Neural progenitor cell (in vitro differentiated cells): ENCODE measurements around the gene PAIP2. TPM values are rescaled to one million over a fixed set of nuclear protein-coding genes. Genes with fewer than 3 reads are reported as not detected.

Experiments used
- DNase-seq: peaks from one replicate; pipeline ENCODE4 v3.0.0-alpha.2; 2016; ENCODE audit warnings: low spot score
- H2AFZ ChIP-seq: fragments of 200-600 bp; sonication (generic); replicated peaks from 2 replicates; pipeline ENCODE4 v1.6.1; 2016; ENCODE audit warnings: antibody characterized with exemption
- H3F3A ChIP-seq: fragments of 200-600 bp; sonication (generic); 2 replicates; pipeline ENCODE4 v1.6.1; 2016; ENCODE audit warnings: antibody characterized with exemption, low read depth
- H3K27ac ChIP-seq: fragments of 200-600 bp; sonication (generic); 2 replicates; pipeline ENCODE4 v1.5.1; 2016; ENCODE audit warnings: mild to moderate bottlenecking
- H3K27me3 ChIP-seq: fragments of 200-600 bp; sonication (generic); 2 replicates; pipeline ENCODE4 v1.6.1; 2016; ENCODE audit warnings: mild to moderate bottlenecking, moderate library complexity
- H3K36me3 ChIP-seq: fragments of 200-600 bp; sonication (generic); 2 replicates; pipeline ENCODE4 v1.5.1; 2016
- H3K4me1 ChIP-seq: fragments of 200-600 bp; sonication (generic); 2 replicates; pipeline ENCODE4 v1.6.1; 2016; ENCODE audit warnings: mixed run types
- H3K4me2 ChIP-seq: fragments of 200-600 bp; sonication (generic); 2 replicates; pipeline ENCODE4 v1.6.1; 2016
- H3K4me3 ChIP-seq: fragments of 200-600 bp; sonication (generic); 2 replicates; pipeline ENCODE4 v1.5.1; 2016
- H3K79me2 ChIP-seq: fragments of 200-600 bp; sonication (generic); 2 replicates; pipeline ENCODE4 v1.6.1; 2016; ENCODE audit warnings: low read depth
- H3K9ac ChIP-seq: fragments of 200-600 bp; sonication (generic); 2 replicates; pipeline ENCODE4 v1.6.1; 2016
- H3K9me3 ChIP-seq: fragments of 200-600 bp; sonication (generic); 2 replicates; pipeline ENCODE4 v1.5.1; 2016; ENCODE audit warnings: low read depth
- H4K20me1 ChIP-seq: fragments of 200-600 bp; sonication (generic); 2 replicates; pipeline ENCODE4 v1.6.1; 2016; ENCODE audit warnings: low read depth
- H3K27ac Mint-ChIP-seq: 3 replicates; pipeline ENCODE4 v1.8.0; 2021; ENCODE audit warnings: mixed read lengths
- H3K27me3 Mint-ChIP-seq: 2 replicates; pipeline ENCODE4 v1.8.0; 2022; ENCODE audit warnings: low read depth, mild to moderate bottlenecking, inconsistent platforms, moderate library complexity, mixed read lengths; ENCODE audit not compliant: insufficient read depth
- H3K36me3 Mint-ChIP-seq: 3 replicates; pipeline ENCODE4 v1.8.0; 2021; ENCODE audit warnings: mixed read lengths
- H3K4me1 Mint-ChIP-seq: 3 replicates; pipeline ENCODE4 v1.8.0; 2021; ENCODE audit warnings: mixed read lengths
- H3K4me3 Mint-ChIP-seq: 3 replicates; pipeline ENCODE4 v1.8.0; 2021; ENCODE audit warnings: mild to moderate bottlenecking, moderate library complexity, mixed read lengths
- H3K9me3 Mint-ChIP-seq: 3 replicates; pipeline ENCODE4 v1.8.0; 2020; ENCODE audit warnings: mixed read lengths
- CTCF ChIP-seq: fragments of 200-600 bp; sonication (generic); IDR thresholded peaks from 2 replicates; pipeline ENCODE4 v1.5.1; 2017; ENCODE audit warnings: antibody characterized with exemption, mild to moderate bottlenecking
- EZH2 ChIP-seq: fragments of 200-600 bp; sonication (generic); IDR thresholded peaks from 2 replicates; pipeline ENCODE4 v1.6.1; 2017; ENCODE audit warnings: antibody characterized with exemption, mild to moderate bottlenecking, moderate library complexity
- EZH2phosphoT487 ChIP-seq: fragments of 200-600 bp; sonication (generic); IDR thresholded peaks from 2 replicates; pipeline ENCODE4 v1.6.1; 2017; ENCODE audit warnings: antibody characterized with exemption
- total RNA-seq: library from RNA; depleted of rRNA; stranded (reverse); fragments of >200 nt; gene quantifications from 2 replicates; pipeline ENCODE4 v1.2.3, GENCODE V29; 2015; ENCODE audit warnings: low replicate concordance

Gene PAIP2
- total RNA-seq, 1 donor from 2014 or later = 201 TPM

- H3K27me3 ChIP-seq = no peaks in the 10 kb centered on the region
- H4K20me1 ChIP-seq = peaks cover 31% of the 10 kb centered on the region
- TF ChIP-seq CTCF = no peak
- no peak for TF ChIP-seq EZH2
- no peak for TF ChIP-seq EZH2phosphoT487
- H3K79me2 ChIP-seq = peaks cover 11% of the 10 kb centered on the region
- Mint-ChIP-seq H3K4me1 (peaks cover 3% of the 10 kb centered on the region), H3K9me3 (no peaks in the 10 kb centered on the region), H3K27me3 (no peaks in the 10 kb centered on the region), H3K4me3 (no peak overlapping the region), H3K27ac (no peak overlapping the region), H3K36me3 (peaks cover 5% of the 10 kb centered on the region)
- H3K36me3 ChIP-seq = peaks cover 5% of the 10 kb centered on the region
- H3K4me1 ChIP-seq = no peaks in the 10 kb centered on the region
- DNase-seq = no peak
- no peak overlapping the region for H3K4me3 ChIP-seq
- H3F3A ChIP-seq = peaks cover 61% of the 10 kb centered on the region
- H3K9ac ChIP-seq = no peak overlapping the region
- H2AFZ ChIP-seq = no peak overlapping the region
- H3K9me3 ChIP-seq = no peaks in the 10 kb centered on the region
- no peak overlapping the region for H3K27ac ChIP-seq
- H3K4me2 ChIP-seq = no peak overlapping the region
Observed at GRCh38 chr5:139335811-139336210, 5.8 kb upstream of the PAIP2 start.

GRCh38 chr5:139340051-139340450 lies 1.6 kb upstream of the PAIP2 start:
- DNase-seq = no peak
- Histone ChIP-seq H3K4me1 (peaks cover 12% of the 10 kb centered on the region), H4K20me1 (peaks cover 40% of the 10 kb centered on the region), H3K27me3 (no peaks in the 10 kb centered on the region), H3K27ac (no peak overlapping the region), H3K36me3 (no peaks in the 10 kb centered on the region), H2AFZ (no peak overlapping the region), H3K79me2 (peaks cover 33% of the 10 kb centered on the region), H3K4me3 (no peak overlapping the region), H3K9ac (no peak overlapping the region), H3K4me2 (no peak overlapping the region), H3F3A (peaks cover 33% of the 10 kb centered on the region), H3K9me3 (no peaks in the 10 kb centered on the region)
- Mint-ChIP-seq H3K27ac (no peak overlapping the region), H3K9me3 (no peaks in the 10 kb centered on the region), H3K4me1 (peaks cover 29% of the 10 kb centered on the region), H3K36me3 (peaks cover 8% of the 10 kb centered on the region), H3K27me3 (peaks cover 2% of the 10 kb centered on the region), H3K4me3 (no peak overlapping the region)
- TF ChIP-seq EZH2phosphoT487 (no peak), CTCF (no peak), EZH2 (no peak)

GRCh38 chr5:139341187-139341688 lies 416 bp upstream of the PAIP2 start:
- peak overlapping the region; percentile 70 for H2AFZ ChIP-seq
- Mint-ChIP-seq H3K27me3 (peaks cover 2% of the 10 kb centered on the region), H3K36me3 (peaks cover 15% of the 10 kb centered on the region), H3K4me3 (peak overlapping the region; percentile 95), H3K9me3 (peaks cover 3% of the 10 kb centered on the region), H3K4me1 (peaks cover 29% of the 10 kb centered on the region), H3K27ac (peak overlapping the region; percentile 98)
- DNase-seq = no peak
- peak overlapping the region; percentile 89 for H3K4me3 ChIP-seq
- H3K79me2 ChIP-seq = peaks cover 45% of the 10 kb centered on the region
- TF ChIP-seq EZH2phosphoT487 (no peak), CTCF (no peak), EZH2 (no peak)
- peaks cover 21% of the 10 kb centered on the region for H3F3A ChIP-seq
- no peak overlapping the region for H3K9ac ChIP-seq
- peaks cover 40% of the 10 kb centered on the region for H4K20me1 ChIP-seq
- no peak overlapping the region for H3K27ac ChIP-seq
- H3K27me3 ChIP-seq = no peaks in the 10 kb centered on the region
- peaks cover 12% of the 10 kb centered on the region for H3K4me1 ChIP-seq
- H3K4me2 ChIP-seq = peak overlapping the region; percentile 98
- peaks cover 2% of the 10 kb centered on the region for H3K36me3 ChIP-seq
- no peaks in the 10 kb centered on the region for H3K9me3 ChIP-seq
